Sigmoid colon (tissue), 7 donors: Measurements from ENCODE around the gene EDC4. TPM values are rescaled to one million over a fixed set of nuclear protein-coding genes. Genes with fewer than 3 reads are reported as not detected.

ENCODE experiments used
- DNase-seq: peaks from one replicate; pipeline ENCODE4 v3.0.0-alpha.2; 2019
- H3K27ac ChIP-seq, 4 donors: fragments of 200-600 bp; sonication (generic); one replicate each; pipeline ENCODE4 v1.5.1; 2016 to 2019; ENCODE audit warnings: mild to moderate bottlenecking in 1 of 4
- H3K27me3 ChIP-seq, 3 donors: fragments of 200-600 bp; sonication (generic); one replicate each; pipeline ENCODE4 v1.5.1; 2019; ENCODE audit warnings: mild to moderate bottlenecking in 1 of 3
- H3K36me3 ChIP-seq, 4 donors: fragments of 200-600 bp; sonication (generic); one replicate each; pipeline ENCODE4 v1.5.1; 2016 to 2019
- H3K4me1 ChIP-seq, 4 donors: fragments of 200-600 bp; sonication (generic); one replicate each; pipeline ENCODE4 v1.5.1; 2017 to 2019
- H3K4me3 ChIP-seq, 4 donors: fragments of 200-600 bp; sonication (generic); one replicate each; pipeline ENCODE4 v1.5.1; 2017 to 2019; ENCODE audit warnings: mild to moderate bottlenecking in 2 of 4, moderate library complexity in 1 of 4
- H3K9me3 ChIP-seq, 4 donors: fragments of 200-600 bp in 3 of 4; sonication (generic) in 3 of 4; one replicate each; pipeline versions ENCODE4 v1.5.1 to v1.6.1; 2013 to 2019
- EP300 ChIP-seq, 4 donors: sonication (generic); formaldehyde crosslinking; IDR thresholded peaks; one replicate each; pipeline ENCODE4 v1.6.1; 2017; ENCODE audit warnings: antibody characterized with exemption in 4 of 4
- POLR2A ChIP-seq, 2 donors: fragments of 450-650 bp; IDR thresholded peaks; one replicate each; pipeline ENCODE4 v1.6.1; 2016; ENCODE audit warnings: antibody characterized with exemption in 2 of 2, mild to moderate bottlenecking in 2 of 2, moderate library complexity in 2 of 2
- POLR2AphosphoS5 ChIP-seq, 4 donors: sonication (generic); formaldehyde crosslinking; IDR thresholded peaks; one replicate each; pipeline ENCODE4 v1.6.1; 2017; ENCODE audit warnings: antibody characterized with exemption in 4 of 4
- WGBS, 2 donors: extraction: QIAGEN DNeasy Blood & Tissue Kit; methylation state at CpG; one replicate each; pipeline ENCODE4 v1.1.7; 2013; 5-methylcytosine and 5-hydroxymethylcytosine counted together
- intact Hi-C: fragments of 100-400 bp; cut with DNase I; formaldehyde crosslinking; loops from one replicate; pipeline ENCODE4 v1.15.1; 2023
- polyA plus RNA-seq, 3 donors: library from polyadenylated mRNA; stranded (reverse); fragments of 200-250 nt; gene quantifications; one replicate each; pipeline ENCODE4 v1.2.3, GENCODE V29; 2013
- total RNA-seq, 4 donors: library from RNA; depleted of rRNA; stranded (reverse); fragments of >200 nt; gene quantifications; one replicate each; pipeline ENCODE4 v1.1.0, GENCODE V29; 2016
- TF ChIP-seq, protein P1 (sequence below), 4 experiments: fragments of 450-650 bp in 3 of 4; fragments of 200-600 bp in 1 of 4; IDR thresholded peaks; one replicate each; pipeline ENCODE4 v1.5.1; 2016 to 2019; ENCODE audit warnings: antibody characterized with exemption in 4 of 4, mild to moderate bottlenecking in 3 of 4, moderate library complexity in 2 of 4
- donor health status: healthy with polysubstance abuse.
- donor health status: Bipolar disorder and iron deficiency.
- donor health status: healthy.

The EDC4 gene
- total and polyA plus RNA-seq, 7 donors = 24.5 to 48.9 (median 33.5) TPM

GRCh38 chr16:67869653-67870052 lies 3.2 kb upstream of the EDC4 start:
- DNase-seq = no peak
- H3K4me1 ChIP-seq = peaks cover 0 to 19% (median 17%) of the 10 kb centered on the region in 4 donors
- H3K4me3 ChIP-seq = no peak overlapping the region
- TF ChIP-seq, protein P1, sequence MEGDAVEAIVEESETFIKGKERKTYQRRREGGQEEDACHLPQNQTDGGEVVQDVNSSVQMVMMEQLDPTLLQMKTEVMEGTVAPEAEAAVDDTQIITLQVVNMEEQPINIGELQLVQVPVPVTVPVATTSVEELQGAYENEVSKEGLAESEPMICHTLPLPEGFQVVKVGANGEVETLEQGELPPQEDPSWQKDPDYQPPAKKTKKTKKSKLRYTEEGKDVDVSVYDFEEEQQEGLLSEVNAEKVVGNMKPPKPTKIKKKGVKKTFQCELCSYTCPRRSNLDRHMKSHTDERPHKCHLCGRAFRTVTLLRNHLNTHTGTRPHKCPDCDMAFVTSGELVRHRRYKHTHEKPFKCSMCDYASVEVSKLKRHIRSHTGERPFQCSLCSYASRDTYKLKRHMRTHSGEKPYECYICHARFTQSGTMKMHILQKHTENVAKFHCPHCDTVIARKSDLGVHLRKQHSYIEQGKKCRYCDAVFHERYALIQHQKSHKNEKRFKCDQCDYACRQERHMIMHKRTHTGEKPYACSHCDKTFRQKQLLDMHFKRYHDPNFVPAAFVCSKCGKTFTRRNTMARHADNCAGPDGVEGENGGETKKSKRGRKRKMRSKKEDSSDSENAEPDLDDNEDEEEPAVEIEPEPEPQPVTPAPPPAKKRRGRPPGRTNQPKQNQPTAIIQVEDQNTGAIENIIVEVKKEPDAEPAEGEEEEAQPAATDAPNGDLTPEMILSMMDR (IDR thresholded peaks at IDR 0.05) = no peak
- TF ChIP-seq POLR2A (IDR thresholded peaks at IDR 0.05) = no peak
- no peak for TF ChIP-seq EP300 (IDR thresholded peaks at IDR 0.05)
- TF ChIP-seq POLR2AphosphoS5 (IDR thresholded peaks at IDR 0.05) = no peak
- H3K27me3 ChIP-seq = no peaks in the 10 kb centered on the region
- peaks cover 0 to 68% (median 22%) of the 10 kb centered on the region in 4 donors for H3K36me3 ChIP-seq
- H3K27ac ChIP-seq = no peak overlapping the region
- intact Hi-C loops = no loop called here
- WGBS, 2 donors = 90% methylated on average over 7 of the region's 7 CpGs
- H3K9me3 ChIP-seq = no peaks in the 10 kb centered on the region

GRCh38 chr16:67871256-67871655 lies 1.6 kb upstream of the EDC4 start:
- intact Hi-C loops = no loop called here
- Histone ChIP-seq H3K27me3 (no peaks in the 10 kb centered on the region), H3K36me3 (peaks cover 0 to 61% (median 18%) of the 10 kb centered on the region in 4 donors), H3K27ac (no peak overlapping the region), H3K9me3 (no peaks in the 10 kb centered on the region), H3K4me3 (no peak overlapping the region), H3K4me1 (peaks cover 0 to 35% (median 31%) of the 10 kb centered on the region in 4 donors)
- TF ChIP-seq, protein P1 (IDR thresholded peaks at IDR 0.05) = no peak
- TF ChIP-seq POLR2A (IDR thresholded peaks at IDR 0.05) (no peak), EP300 (IDR thresholded peaks at IDR 0.05) (no peak), POLR2AphosphoS5 (IDR thresholded peaks at IDR 0.05) (no peak)
- WGBS, 2 donors = 62 to 74% methylated on average over 3 of the region's 3 CpGs
- DNase-seq = no peak

DNA sequence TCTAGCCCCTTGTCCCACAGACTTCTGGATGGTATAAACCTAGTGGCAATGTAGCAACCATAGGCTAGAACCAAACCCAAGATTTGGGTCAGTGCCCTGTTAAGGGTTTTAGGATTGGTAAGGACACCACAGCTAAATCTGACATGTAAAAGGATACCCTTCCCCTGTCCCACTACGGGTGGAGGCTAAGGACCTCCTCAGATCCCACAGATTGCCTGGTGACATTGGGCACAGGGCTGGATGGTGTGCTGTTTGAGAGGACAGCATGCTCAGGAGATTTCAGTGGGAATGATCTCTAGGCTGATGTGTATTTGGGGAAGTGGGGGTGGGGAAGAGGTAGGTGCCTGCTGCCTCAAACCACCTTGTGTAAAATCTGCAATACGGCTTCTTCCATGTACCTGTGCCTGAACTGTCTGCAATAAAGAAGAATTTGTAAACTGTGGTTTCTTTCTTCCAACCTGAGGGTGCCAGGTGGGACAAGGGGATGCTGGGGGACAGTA lies 671 bp upstream of the EDC4 start:
- H3K27ac ChIP-seq = peak overlapping the region; percentile 81 to 92 (median 86)
- intact Hi-C loops = no loop called here
- H3K4me1 ChIP-seq = peaks cover 0 to 38% (median 33%) of the 10 kb centered on the region in 4 donors
- H3K27me3 ChIP-seq = no peaks in the 10 kb centered on the region
- no peaks in the 10 kb centered on the region for H3K9me3 ChIP-seq
- no peak for DNase-seq
- peak overlapping the region in 3 of 4 donors; percentile 80 to 98 (median 89) for H3K4me3 ChIP-seq
- TF ChIP-seq POLR2A (IDR thresholded peaks at IDR 0.05) (no peak), POLR2AphosphoS5 (IDR thresholded peaks at IDR 0.05) (no peak), EP300 (IDR thresholded peaks at IDR 0.05) (no peak)
- TF ChIP-seq, protein P1 (IDR thresholded peaks at IDR 0.05) = no peak
- WGBS, 2 donors = 61 to 65% methylated on average over 2 of the region's 2 CpGs
- H3K36me3 ChIP-seq = peaks cover 4 to 61% (median 21%) of the 10 kb centered on the region in 4 donors

- H3K9me3 ChIP-seq = no peaks in the 10 kb centered on the region
- no peak for DNase-seq
- peaks cover 19 to 61% (median 27%) of the 10 kb centered on the region in 4 donors for H3K36me3 ChIP-seq
- H3K4me3 ChIP-seq = peak overlapping the region; percentile 68 to 98 (median 84)
- no peaks in the 10 kb centered on the region for H3K27me3 ChIP-seq
- intact Hi-C loops = no loop called here
- TF ChIP-seq, protein P1 (IDR thresholded peaks at IDR 0.05) = no peak
- TF ChIP-seq POLR2A (IDR thresholded peaks at IDR 0.05) (no peak), EP300 (IDR thresholded peaks at IDR 0.05) (no peak), POLR2AphosphoS5 (IDR thresholded peaks at IDR 0.05) (no peak)
- peaks cover 0 to 38% (median 33%) of the 10 kb centered on the region in 4 donors for H3K4me1 ChIP-seq
- H3K27ac ChIP-seq = peak overlapping the region; percentile 81 to 92 (median 86)
- 4 to 12% methylated on average over 23 of the region's 23 CpGs for WGBS, 2 donors
Measured at GRCh38 chr16:67873435-67874370, 851 bp downstream of the EDC4 start.
